HEK293T (cell line): Measurements from ENCODE around the gene ZP2.

Experiments used
- ARNT ChIP-seq: fragments of 450-650 bp; IDR thresholded peaks from 2 replicates; pipeline ENCODE4 v1.6.1; 2017; ENCODE audit warnings: mild to moderate bottlenecking
- BHLHE40 ChIP-seq: fragments of 450-650 bp; IDR thresholded peaks from 2 replicates; pipeline ENCODE4 v1.6.1; 2016; ENCODE audit warnings: mild to moderate bottlenecking, moderate library complexity, borderline replicate concordance
- ELF4 ChIP-seq: fragments of 450-650 bp; IDR thresholded peaks from 2 replicates; pipeline ENCODE4 v1.6.1; 2017; ENCODE audit warnings: antibody characterized with exemption
- FOXM1 ChIP-seq: fragments of 450-650 bp; IDR thresholded peaks from 2 replicates; pipeline ENCODE4 v1.6.1; 2017; ENCODE audit warnings: mild to moderate bottlenecking, borderline replicate concordance
- HDGF ChIP-seq: fragments of 450-650 bp; IDR thresholded peaks from 2 replicates; pipeline ENCODE4 v1.6.1; 2017; ENCODE audit warnings: antibody characterized with exemption, borderline replicate concordance
- PKNOX1 ChIP-seq: fragments of 450-650 bp; IDR thresholded peaks from 2 replicates; pipeline ENCODE4 v1.6.1; 2016
- SP1 ChIP-seq: fragments of 450-650 bp; IDR thresholded peaks from 2 replicates; pipeline ENCODE4 v1.6.1; 2017
- SUZ12 ChIP-seq: fragments of 450-650 bp; IDR thresholded peaks from 2 replicates; pipeline ENCODE4 v1.6.1; 2016; ENCODE audit warnings: mild to moderate bottlenecking
- TARDBP ChIP-seq: fragments of 450-650 bp; IDR thresholded peaks from 2 replicates; pipeline ENCODE4 v1.6.1; 2016
- ZNF384 ChIP-seq: fragments of 450-650 bp; IDR thresholded peaks from 2 replicates; pipeline ENCODE4 v1.6.1; 2016

- TF ChIP-seq BHLHE40 (no peak), ZNF384 (no peak), SP1 (no peak), TARDBP (no peak), HDGF (no peak), SUZ12 (no peak), ELF4 (no peak), PKNOX1 (no peak), FOXM1 (no peak), ARNT (no peak)
Measured at GRCh38 chr16:21167360-21167759, 44.0 kb downstream of the ZP2 start.
